ENCODE measurements around the gene LRMDA.
"Not testable (repeated sequence)": the region's sequence is repeated elsewhere in the genome, so short reads cannot be mapped to it uniquely, and the experiment has no call there.

LRMDA gene

DNA sequence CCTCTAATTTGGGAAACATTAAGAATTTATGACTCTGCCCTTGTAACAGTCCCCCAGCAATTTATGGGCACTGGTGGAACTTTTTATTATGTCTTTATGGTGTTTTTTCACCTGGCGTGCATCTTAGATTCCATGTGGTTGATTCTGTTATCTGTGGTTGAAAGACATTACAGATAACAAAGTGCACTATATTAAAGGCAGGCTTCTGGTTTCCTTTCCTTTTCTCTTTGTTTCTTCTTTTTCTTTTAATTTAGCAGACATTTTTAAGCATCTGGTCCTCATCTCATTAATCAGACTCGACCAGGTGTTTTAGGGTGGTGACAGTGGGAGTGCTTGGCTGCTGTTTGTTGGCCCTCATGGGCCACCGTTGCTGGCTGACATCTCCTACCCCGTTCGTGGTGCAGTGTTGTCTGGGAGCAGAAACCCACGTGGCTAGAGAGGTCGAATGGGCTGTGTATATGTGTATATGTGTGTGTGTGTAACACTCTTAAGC is 77.4 kb downstream of the LRMDA start:
- no peak for DNase-seq

DNA sequence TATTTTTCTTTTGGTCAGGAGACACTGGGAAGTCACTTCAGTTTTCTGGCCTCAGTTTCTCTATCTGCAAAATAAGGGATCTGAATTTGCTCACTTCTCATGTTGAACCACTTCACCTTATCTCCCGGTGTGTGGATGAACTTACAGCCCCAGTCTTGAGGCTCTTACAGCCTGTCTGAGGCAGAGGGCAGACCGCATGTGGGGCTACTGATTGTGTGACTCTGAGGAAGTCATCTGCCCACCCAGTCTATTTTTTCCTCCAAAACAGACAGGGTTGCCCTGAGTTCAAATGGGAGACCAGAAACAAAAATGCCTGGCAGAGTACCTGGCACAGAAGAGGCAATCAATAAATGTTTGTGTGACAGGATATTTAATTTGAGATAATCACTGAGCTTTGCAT is 78.3 kb downstream of the LRMDA start:
- no peak for DNase-seq

DNA sequence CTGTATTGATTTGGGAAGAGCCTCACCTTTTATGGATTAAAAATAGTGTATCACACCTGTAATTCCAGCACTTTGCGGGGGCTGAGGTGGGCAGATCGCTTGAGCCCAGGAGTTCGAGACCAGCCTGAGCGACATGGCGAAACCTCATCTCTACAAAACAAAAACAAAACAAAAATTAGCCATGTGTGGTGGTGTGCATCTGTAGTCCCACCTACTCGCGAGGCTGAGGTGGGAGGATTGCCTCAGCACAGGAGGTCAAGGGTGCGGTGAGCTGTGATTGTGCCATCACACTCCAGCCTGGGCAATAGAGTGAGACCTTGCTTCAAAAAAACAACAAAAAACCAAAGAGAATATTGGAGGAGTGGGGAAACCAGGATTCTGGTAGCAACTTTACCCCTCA is 79.6 kb downstream of the LRMDA start:
- DNase-seq: no peak

DNA sequence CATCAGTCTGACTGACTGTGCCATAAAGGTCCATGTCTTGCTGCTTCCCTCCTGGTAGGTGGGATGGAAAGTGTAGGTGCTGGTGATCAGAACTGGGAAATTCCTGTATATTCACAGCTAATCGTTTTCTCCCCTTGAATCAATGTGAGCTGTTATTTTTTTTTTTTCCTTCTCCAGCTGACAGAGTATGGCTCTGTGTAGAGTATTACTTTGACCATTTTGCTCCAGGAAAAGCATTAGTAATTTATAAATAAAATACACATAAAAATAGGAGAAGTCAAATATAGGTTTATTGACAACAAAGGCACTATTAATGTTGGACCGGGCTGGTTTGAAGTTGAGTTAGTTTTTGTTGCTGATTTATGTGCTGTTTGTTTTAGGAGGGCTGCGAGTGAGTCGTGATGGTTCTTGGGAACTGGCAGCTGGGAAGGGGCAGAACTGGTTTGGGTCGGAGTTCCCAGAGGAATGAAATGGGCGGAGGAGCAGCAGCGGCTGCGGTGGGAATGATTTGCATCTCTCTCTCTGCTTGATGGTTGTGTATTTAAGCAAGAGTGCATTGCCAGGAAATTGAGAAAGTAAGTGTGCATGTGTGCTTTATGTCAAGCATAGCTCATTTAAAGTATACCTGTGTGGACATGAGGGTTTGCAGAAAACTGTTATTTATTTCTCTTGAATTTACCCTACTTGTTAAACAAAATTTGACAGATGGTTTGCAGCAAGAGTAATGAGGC is 80.9 kb downstream of the LRMDA start:
- DNase-seq: no peak

DNA sequence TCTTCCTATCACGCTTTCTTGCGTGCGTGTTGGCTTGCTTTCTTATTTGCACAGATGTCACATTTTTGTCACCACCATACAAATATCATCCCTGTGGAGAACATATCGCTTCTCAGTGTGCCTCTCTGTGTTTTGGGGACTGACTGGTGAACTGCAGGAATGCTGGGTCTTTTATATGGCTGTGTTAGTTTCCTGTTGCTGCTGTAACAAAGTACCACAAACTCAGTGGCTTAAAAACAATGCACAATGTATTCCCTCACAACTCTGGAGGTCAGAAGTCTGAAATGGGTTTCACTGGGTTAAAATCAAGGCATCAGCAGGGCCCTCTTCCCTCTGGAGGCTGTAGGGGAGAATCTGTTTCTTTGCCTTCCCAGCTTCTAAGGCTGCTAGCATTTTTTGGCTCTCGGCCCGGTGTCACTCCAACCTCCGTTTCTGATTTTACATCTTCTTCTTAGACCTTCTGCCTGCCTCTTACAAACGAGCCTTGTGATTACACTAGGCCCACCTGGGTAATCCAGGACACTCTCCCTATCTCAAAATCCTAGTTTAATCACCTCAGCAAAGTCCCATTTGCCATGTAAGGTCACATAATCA is 82.0 kb downstream of the LRMDA start:
- no peak for DNase-seq

DNA sequence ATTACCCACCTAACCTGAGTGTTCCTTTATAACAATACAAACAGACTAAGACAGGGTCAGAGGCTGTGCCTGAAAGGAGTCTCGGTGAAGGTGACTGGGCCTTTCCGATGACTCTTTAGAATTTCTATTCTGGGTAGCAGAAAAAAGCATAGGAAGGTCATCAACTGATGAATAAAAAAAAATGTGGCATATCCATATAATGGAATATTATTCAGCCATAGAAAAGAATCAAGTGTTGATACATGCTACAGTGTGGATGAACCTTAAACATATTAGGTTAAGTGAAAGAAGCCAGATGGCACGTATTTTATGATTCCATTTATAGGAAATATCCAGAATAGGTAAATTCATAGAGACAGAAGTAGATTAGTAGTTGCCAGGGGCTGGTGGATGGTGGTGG is 83.4 kb downstream of the LRMDA start:
- no peak for DNase-seq

DNA sequence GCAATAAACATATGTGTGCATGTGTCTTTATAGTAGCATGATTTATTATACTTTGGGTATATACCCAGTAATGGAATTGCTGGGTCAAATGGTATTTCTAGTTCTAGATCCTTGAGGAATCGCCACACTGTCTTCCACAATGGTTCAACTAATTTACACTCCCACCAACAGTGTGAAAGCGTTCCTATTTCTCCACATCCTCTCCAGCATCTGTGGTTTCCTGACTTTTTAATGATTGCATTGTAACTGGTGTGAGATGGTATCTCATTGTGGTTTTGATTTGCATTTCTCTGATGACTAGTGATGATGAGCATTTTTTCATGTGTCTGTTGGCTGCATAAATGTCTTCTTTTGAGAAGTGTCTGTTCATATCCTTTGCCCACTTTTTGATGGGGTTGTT is 84.7 kb downstream of the LRMDA start:
- not testable (repeated sequence) for DNase-seq

DNA sequence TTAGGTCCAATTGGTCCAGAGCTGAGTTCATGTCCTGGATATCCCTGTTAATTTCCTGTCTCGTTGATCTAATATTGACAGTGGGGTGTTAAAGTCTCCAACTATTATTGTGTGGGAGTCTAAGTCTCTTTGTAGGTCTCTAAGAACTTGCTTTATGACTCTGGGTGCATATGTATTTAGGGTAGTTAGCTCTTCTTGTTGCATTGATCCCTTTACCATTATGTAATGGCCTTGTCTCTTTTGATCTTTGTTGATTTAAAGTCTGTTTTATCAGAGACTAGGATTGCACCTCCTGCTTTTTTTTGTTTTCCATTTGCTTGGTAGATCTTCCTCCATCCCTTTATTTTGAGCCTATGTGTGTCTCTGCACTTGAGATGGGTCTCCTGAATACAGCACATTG is 87.8 kb downstream of the LRMDA start:
- DNase-seq: not testable (repeated sequence)

DNA sequence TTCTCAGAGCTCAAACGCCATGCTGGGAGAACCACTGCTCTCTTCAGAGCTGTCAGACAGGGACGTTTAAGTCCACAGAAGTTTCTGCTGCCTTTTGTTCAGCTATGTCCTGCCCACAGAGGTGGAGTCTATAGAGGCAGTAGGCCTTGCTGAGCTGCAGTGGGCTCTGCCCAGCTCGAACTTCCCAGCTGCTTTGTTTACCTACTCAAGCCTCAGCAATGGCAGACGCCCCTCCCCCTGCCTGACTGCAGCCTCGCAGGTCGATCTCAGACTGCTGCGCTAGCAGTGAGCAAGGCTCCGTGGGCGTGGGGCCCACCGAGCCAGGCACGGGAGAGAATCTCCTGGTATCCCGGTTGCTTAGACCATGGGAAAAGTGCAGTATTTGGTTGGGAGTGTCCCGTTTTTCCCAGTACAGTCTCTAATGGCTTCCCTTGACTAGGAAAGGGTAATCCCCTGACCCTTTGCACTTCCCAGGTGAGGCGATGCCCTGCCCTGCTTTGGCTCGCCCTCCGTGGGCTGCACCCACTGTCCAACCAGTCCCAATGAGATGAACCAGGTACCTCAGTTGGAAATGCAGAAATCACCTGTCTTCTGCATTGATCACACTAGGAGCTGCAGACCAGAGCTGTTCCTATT is 89.9 kb downstream of the LRMDA start:
- DNase-seq: not testable (repeated sequence)

DNA sequence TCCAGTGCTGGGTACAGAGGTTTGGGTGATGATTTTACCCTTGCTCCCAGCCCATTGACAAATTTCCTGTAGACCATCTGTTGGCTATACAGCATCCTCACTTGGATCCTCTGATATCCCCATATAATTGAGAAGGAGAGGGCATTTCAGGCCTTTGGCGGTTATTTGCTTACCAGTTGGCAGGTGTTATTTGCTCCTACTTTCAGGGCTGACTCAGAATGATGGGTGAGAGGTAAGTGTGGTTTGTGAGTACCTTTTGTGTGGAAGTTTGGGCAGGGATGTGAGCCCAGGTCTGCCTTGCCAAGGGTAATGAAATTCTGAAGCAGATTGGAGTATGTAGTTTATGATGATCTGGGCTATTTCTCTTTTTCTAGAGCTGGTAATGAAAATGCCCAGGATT is 93.6 kb downstream of the LRMDA start:
- DNase-seq: no peak

DNA sequence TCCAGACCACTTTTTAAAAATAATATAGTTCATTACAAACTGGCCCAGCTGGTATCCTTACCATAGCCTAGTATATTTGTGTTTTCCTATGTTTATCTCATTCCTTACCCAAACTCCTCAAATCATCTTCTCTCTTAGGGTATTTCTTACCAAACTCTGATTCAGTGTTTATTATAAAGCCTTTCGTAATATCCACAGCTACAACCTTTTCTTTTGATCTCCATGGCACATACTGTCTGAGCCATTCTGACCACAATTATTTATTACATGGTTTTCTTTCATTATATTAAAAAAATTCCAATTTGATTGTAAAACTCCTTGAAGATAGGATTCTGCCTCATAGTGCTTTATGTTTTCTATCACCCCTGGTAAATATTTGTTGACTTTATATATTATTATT is 94.2 kb downstream of the LRMDA start:
- no peak for DNase-seq

DNA sequence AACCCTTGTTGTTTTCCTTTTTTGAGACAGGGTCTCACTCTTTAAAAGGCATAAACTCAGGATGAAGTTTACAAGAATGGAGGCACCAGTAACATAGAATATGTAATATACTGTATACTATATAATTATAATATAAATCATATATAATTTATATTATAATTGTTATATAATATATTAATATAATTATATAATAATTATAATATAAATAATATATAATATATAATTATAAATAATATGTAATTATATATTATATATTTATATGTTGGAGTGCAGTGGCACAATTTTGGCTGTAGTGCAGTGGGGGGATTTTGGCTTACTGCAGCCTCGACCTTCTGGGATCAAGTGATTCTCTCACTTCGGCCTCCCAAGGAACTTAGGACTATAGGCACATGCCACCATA is 96.1 kb downstream of the LRMDA start:
- DNase-seq: no peak

DNA sequence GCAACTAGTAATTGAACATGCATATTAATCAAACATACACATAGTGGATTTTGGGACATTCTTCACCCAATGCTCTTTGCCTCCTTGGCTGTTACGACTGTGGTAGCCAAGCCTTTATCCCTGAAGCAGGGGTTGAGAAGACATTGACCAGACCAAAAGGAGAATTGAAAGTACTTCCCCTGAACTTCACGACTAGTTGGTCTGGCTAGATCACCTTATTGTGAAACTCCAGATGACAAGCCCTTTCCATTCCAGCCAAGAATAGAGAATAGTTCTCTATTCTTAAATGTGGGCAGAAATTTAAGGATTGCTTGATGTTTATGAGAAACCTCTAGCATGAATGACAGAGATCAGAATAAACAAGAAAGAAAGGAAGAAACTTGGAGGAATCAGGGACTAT is 97.0 kb downstream of the LRMDA start:
- no peak for DNase-seq

DNA sequence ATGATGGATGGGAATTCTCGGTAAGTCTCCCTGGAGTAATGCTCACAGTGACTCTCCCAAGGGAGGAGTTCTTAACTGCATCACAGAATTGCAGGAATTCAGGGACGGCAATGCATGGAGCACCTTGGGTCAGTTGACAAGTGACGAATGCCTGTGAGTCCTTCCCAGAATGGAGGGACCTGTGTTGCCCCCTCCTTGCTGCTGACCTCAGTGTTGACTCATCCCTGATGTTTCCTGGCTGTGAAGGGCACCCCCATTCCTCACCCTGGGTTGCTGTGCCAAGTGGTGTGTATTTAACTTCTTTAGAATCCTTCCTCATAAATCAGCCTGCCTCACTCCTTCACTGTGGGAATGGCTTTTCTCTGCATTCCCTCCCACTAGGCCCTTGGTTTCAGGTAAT is 98.9 kb downstream of the LRMDA start:
- no peak for DNase-seq

DNA sequence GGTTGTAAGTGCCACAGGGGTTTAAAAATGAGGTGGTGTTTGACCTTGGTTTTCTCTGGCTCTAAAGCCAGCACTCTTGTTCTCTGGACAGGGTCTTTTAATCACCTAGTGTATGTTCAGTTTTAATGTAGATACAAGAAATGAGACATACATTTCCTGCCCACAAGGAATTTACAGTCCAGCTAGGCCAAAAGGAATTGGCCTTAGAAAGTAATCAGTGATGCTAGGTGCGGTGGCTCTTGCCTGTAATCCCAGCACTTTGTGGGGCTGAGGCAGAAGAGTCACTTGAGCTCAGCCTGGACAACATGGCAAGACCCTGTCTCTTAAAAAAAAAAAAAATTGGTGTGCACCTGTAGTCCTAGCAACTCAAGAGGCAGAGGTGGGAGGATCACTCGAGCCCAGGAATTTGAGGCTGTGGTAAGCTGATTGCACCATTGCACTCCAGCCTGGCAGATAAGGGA is 100.2 kb downstream of the LRMDA start:
- no peak for DNase-seq

DNA sequence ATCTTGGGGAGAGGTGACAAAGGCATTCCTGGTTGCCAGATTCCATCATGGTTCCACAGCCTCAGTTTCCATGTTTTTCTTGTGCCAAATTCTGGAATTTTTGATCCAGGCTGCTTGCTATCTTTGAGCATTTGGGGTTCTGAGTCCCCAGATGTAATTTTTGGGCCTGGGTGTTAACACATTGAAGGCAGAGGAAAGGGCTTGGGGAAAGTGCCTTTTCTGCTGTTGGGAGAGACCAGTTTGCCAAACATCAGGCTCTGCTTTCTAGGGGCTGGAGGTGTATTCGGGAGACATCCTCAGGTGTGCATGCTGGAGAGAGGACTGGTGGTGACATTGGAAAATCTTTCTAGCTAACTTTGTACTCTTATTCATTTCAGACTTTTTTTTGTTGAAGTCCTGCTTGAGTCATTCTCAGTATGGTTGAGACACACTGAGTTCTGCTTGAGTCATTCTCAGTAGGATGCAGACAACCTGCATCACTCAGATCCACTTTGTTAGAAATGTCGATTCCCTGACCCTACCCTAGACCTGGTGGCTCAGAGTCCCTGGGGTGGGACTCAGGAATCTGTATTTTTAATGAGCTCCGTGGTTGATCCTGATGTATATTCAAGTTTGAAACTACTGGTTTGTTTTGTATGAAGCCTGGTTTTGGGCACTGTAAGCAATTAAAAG is 101.0 kb downstream of the LRMDA start:
- DNase-seq: no peak

DNA sequence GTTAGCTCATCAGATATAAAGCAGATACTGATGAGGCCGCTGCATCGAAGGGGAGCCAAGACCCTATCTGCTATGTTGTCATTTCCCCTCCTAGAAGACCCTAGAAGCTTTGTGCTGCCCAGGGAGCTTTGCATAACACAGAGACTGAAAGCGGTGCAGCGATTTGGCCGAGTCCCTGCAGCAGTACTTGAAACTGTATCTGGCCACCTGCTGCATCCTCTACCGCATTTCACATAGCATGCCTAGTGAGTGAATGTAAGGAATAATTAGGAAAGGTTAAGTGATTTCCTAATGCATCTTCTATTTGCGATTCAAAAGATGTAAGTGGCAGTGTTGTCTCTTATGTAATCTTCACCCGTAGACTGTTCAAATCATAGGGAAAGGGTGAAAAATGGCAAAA is 106.7 kb downstream of the LRMDA start:
- no peak for DNase-seq

DNA sequence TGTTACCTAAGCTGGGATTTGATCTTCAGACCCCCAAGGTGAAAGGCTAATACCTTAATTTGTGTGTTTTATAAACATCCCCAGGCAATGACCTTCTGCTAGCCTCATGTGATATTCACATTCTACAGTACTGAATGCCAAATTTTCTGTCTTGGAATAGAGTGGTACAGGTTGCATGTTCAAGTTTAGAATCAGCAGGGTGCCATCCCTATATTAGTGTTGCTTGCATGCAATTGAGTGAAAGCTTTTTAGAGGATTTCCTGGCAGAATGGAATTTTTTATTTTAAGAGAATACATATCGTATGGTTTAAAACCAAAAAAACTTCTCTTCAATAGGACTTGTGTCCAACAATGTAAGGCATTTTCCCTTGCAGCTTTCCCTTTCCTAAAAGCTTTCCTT is 107.3 kb downstream of the LRMDA start:
- no peak for DNase-seq

DNA sequence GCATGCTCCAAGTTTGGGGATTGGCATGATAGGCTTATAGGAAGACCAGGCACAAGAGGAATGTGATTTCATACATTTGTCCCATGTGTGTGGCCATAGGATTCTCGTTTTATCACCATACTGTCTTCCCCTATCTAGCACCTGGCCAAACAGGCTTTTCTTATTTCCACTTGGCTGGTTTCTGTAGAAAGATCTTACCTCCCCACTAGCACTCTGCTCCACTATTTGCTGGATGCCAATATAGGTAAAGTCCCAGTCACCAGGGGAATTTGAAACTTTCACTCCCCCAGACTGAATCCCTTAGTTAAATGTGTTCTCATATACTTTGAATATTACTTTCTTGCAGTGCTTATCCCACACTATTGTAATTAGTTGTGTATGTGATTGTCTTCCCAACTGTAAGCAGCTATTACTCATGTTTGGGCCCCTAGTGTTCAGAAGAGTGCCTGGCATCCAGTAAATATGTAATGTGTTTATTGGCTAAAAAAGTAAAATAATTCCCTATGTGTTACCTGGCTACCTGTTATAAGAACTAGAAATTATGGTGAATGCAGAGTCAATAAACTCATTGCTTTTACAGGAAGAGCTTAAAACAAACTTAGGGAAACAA is 109.0 kb downstream of the LRMDA start:
- no peak for DNase-seq

DNA sequence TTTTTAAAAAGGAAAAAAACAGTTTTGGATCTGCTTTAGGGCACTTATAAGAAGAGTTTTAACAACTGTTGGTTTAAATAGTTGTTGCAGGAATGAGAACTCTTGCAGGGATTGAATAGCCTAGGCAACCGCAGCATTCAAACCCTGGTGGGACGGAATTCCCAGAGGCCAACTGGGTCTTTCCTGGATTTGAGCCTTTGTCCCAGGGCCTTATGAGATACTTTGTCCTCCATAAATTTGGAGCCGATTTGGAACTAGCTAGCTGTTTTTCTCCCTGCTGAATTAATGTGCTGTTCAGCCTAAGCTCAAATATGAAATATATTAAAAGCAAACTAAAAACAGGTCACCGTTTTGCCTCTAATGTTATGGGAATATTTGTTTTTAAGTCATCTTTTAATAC is 109.6 kb downstream of the LRMDA start:
- DNase-seq: no peak

DNA sequence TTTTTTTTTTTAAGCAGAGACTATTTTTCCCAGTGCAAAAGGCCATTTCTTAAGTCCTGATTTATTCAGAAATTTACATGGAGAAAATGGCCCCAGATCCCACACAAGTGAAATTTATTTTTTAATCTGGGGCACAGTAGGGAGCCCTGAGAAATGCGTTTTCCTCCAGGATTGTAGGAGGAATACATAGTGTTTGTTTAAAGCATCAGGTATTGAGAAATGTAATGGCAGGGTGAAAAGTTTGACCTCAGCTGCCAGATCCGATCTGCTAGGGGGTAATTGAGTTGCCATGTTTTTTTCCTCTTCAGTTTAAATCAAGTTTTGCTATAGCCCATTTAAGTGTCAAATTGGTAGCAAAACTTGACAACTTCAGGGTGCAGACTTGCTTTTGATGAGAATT is 110.0 kb downstream of the LRMDA start:
- DNase-seq: no peak

DNA sequence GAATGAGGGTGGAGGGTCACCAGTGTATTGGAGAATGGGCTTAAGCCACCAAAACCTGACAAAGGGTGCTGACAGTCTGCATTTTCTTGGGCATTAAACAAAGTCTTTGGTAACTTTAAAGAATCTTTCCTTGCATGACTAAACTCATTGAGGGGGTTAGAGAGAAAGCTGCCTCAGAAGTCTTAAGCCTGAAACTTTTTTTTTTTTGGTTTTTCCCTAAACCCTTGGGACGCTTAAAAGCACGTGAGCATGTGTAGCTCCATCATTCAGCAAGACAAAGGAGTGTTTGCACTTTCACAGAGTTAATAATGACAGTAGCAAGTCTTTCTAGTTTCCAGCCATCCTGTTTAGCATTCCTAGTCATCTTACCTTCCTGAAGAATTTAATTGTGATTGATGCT is 110.7 kb downstream of the LRMDA start:
- DNase-seq: no peak

DNA sequence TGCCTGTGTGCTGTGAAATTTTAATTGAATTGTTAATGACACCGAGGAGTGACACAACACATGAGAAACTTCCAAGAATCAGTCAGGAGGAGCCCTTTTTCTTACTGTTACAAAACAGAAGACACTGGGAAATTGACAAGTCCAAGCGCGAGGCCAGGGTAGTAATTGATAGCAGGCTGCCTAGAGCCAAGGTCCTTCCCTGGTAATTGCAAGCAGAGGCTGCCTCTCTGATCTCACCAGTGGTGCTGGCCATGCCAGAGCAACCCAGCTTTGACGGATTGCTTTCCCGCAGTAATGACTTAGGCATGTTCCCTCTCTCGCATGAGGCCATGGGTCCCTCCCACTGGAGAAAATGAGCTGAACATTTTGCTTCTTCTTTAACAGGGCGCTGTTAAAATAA is 111.5 kb downstream of the LRMDA start:
- no peak for DNase-seq

Data from CD4-positive, alpha-beta T cell treated with Interleukin-10 for 1 hour (primary cell).